ENCODE measurements around the gene CNOT11. TPM values are rescaled to one million over a fixed set of nuclear protein-coding genes. Genes with fewer than 3 reads are reported as not detected.

The CNOT11 gene
- total and polyA plus RNA-seq, 2 of the 4 experiments (the other 2 are of a cell fraction), result 36.4 to 55.8 TPM

DNA sequence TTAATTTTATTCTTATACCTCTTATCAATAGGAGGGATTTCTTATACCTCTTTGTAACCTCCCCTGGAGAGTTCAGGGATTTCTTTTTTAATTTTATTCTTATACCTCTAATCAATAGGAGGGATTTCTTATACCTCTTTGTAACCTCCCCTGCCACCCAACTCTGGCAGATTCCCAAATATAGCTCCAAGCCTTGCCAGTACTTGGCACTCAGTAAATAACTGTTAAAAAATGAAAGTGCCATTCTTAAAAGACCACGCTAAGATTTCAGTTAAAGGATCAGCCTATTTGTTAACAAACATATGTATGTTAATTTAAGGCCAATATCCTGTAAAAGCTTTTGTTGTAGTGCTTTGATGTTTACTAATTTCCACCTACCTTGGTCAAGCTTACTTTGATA, 51.0 kb downstream of the CNOT11 start:
- no peak overlapping the region for H3K4ac ChIP-seq (ENCODE audit: low read depth, low read length)
- H2AK9ac ChIP-seq (replicated peaks; ENCODE audit: low read depth, low read length, poor library complexity), result no peak overlapping the region
- no peak overlapping the region for H3K56ac ChIP-seq (ENCODE audit: extremely low read depth, insufficient read depth, low read length)
- peaks cover 21% of the 10 kb centered on the region for H3K9me1 ChIP-seq (ENCODE audit: insufficient read depth, low read length)
- ATAC-seq (ENCODE audit: low read depth) (no peak), DNase-seq (no peak)
- no peaks in the 10 kb centered on the region for H3K27me3 ChIP-seq (ENCODE audit: control insufficient read depth, insufficient read depth, low read length)
- BruUV-seq (replicated peaks), result no TSS peak
- H2BK20ac ChIP-seq (ENCODE audit: low read depth, low read length), result no peak overlapping the region
- in situ Hi-C loops (cut with MboI; ENCODE audit: low sequenced_read_pairs), result no loop called here
- H2BK120ac ChIP-seq (ENCODE audit: low read depth, low read length), result no peak overlapping the region
- no peak overlapping the region for H3K23ac ChIP-seq (ENCODE audit: low read depth, low read length)
- H3K4me1 ChIP-seq (ENCODE audit: control insufficient read depth, insufficient read depth, low read length), result peaks cover 10% of the 10 kb centered on the region
- H3K4me2 ChIP-seq (ENCODE audit: low read depth, low read length), result no peak overlapping the region
- H4K8ac ChIP-seq (ENCODE audit: low read depth in 2 of 2, low read length in 2 of 2), result no peak overlapping the region
- intact Hi-C loops (cut with micrococcal nuclease), result no loop called here
- dilution Hi-C loops (cut with HindIII; ENCODE audit: low sequenced_read_pairs, unreplicated experiment), result no loop called here
- no peak overlapping the region for H3K27ac ChIP-seq (ENCODE audit: insufficient read depth, low read length)
- H3K4me3 ChIP-seq (ENCODE audit: insufficient read depth, low read depth, low read length), result no peak overlapping the region
- TF ChIP-seq, protein P1, sequence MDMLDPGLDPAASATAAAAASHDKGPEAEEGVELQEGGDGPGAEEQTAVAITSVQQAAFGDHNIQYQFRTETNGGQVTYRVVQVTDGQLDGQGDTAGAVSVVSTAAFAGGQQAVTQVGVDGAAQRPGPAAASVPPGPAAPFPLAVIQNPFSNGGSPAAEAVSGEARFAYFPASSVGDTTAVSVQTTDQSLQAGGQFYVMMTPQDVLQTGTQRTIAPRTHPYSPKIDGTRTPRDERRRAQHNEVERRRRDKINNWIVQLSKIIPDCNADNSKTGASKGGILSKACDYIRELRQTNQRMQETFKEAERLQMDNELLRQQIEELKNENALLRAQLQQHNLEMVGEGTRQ (IDR thresholded peaks at IDR 0.05; ENCODE audit: low read depth, low read length), result no peak
- TF ChIP-seq MXI1 (IDR thresholded peaks at IDR 0.05; ENCODE audit: borderline replicate concordance, low read depth, low read length) (no peak), MAFK (IDR thresholded peaks at IDR 0.05; ENCODE audit: low read depth, low read length) (no peak), RFX5 (IDR thresholded peaks at IDR 0.05; ENCODE audit: low read depth, low read length) (no peak), POLR2A (IDR thresholded peaks at IDR 0.05; ENCODE audit: low read depth, low read length) (no peak), SMC3 (IDR thresholded peaks at IDR 0.05; ENCODE audit: low read depth, low read length) (no peak), CHD1 (IDR thresholded peaks at IDR 0.05; ENCODE audit: low read depth, low read length) (no peak), FOS (IDR thresholded peaks at IDR 0.05; ENCODE audit: low read depth, low read length) (no peak), RCOR1 (IDR thresholded peaks at IDR 0.05; ENCODE audit: insufficient replicate concordance, low read length) (no peak), BHLHE40 (IDR thresholded peaks at IDR 0.05; ENCODE audit: low read depth, low read length) (no peak), RAD21 (IDR thresholded peaks at IDR 0.05; ENCODE audit: low read length) (no peak), CEBPB (IDR thresholded peaks at IDR 0.05; ENCODE audit: low read depth, low read length) (no peak), NFE2L2 (IDR thresholded peaks at IDR 0.05; ENCODE audit: low read depth, low read length) (no peak), MAZ (IDR thresholded peaks at IDR 0.05; ENCODE audit: borderline replicate concordance, low read depth, low read length) (no peak)
- TF ChIP-seq, protein P2, sequence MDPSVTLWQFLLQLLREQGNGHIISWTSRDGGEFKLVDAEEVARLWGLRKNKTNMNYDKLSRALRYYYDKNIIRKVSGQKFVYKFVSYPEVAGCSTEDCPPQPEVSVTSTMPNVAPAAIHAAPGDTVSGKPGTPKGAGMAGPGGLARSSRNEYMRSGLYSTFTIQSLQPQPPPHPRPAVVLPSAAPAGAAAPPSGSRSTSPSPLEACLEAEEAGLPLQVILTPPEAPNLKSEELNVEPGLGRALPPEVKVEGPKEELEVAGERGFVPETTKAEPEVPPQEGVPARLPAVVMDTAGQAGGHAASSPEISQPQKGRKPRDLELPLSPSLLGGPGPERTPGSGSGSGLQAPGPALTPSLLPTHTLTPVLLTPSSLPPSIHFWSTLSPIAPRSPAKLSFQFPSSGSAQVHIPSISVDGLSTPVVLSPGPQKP (IDR thresholded peaks at IDR 0.05; ENCODE audit: borderline replicate concordance, low read depth, low read length), result no peak
- TF ChIP-seq, protein P3, sequence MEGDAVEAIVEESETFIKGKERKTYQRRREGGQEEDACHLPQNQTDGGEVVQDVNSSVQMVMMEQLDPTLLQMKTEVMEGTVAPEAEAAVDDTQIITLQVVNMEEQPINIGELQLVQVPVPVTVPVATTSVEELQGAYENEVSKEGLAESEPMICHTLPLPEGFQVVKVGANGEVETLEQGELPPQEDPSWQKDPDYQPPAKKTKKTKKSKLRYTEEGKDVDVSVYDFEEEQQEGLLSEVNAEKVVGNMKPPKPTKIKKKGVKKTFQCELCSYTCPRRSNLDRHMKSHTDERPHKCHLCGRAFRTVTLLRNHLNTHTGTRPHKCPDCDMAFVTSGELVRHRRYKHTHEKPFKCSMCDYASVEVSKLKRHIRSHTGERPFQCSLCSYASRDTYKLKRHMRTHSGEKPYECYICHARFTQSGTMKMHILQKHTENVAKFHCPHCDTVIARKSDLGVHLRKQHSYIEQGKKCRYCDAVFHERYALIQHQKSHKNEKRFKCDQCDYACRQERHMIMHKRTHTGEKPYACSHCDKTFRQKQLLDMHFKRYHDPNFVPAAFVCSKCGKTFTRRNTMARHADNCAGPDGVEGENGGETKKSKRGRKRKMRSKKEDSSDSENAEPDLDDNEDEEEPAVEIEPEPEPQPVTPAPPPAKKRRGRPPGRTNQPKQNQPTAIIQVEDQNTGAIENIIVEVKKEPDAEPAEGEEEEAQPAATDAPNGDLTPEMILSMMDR (conservative IDR thresholded peaks at IDR 0.05; ENCODE audit: low read depth, low read length), result no peak
- ChIA-PET POLR2A (ENCODE audit: unreplicated experiment) (no interaction called here), CTCF (no interaction called here)
- no peak overlapping the region for H2BK15ac ChIP-seq (ENCODE audit: low read depth, low read length)
- no CpG with 5 or more reads among the region's 1 CpG for WGBS, 2 experiments (ENCODE audit: extremely low coverage in 2 of 2, insufficient read length in 1 of 2)
- H3K18ac ChIP-seq (ENCODE audit: low read depth, low read length), result no peak overlapping the region
- H3K36me3 ChIP-seq (ENCODE audit: control insufficient read depth, insufficient read depth, low read length), result peaks cover 3% of the 10 kb centered on the region; the same call in 1 of the 2 replicates
- H3K14ac ChIP-seq (replicated peaks; ENCODE audit: low read depth, low read length), result no peak overlapping the region
- no peak overlapping the region for H2AFZ ChIP-seq (replicated peaks; ENCODE audit: low read length, poor library complexity)
- H2BK5ac ChIP-seq (ENCODE audit: low read depth, low read length, poor library complexity, severe bottlenecking), result no peak overlapping the region
- H4K91ac ChIP-seq (ENCODE audit: insufficient read depth, low read depth, low read length), result no peak overlapping the region
- peaks cover 79% of the 10 kb centered on the region for H4K20me1 ChIP-seq (ENCODE audit: insufficient read depth, low read length)
- no peaks in the 10 kb centered on the region for H3K9me3 ChIP-seq (ENCODE audit: control insufficient read depth, insufficient read depth, low read length)
- H3K79me1 ChIP-seq (ENCODE audit: low read depth in 1 of 2, low read length in 2 of 2), result peaks cover 23 to 86% of the 10 kb centered on the region in 2 experiments
- H3K9ac ChIP-seq (ENCODE audit: low read depth, low read length), result no peak overlapping the region
- H4K5ac ChIP-seq (ENCODE audit: low read depth, low read length), result no peak overlapping the region
- H2AK5ac ChIP-seq (ENCODE audit: low read depth, low read length), result no peak overlapping the region
